ENCODE data around the gene KIF11. TPM values are rescaled to one million over a fixed set of nuclear protein-coding genes. Genes with fewer than 3 reads are reported as not detected.

Gene KIF11
- total RNA-seq, 2 donors from 2014 or later = 51.4 to 56.7 TPM

- Mint-ChIP-seq H3K9me3 (peaks cover 6 to 9% of the 10 kb centered on the region in 2 donors), H3K4me1 (ENCODE audit: low read depth) (no peaks in the 10 kb centered on the region), H3K27ac (no peak overlapping the region), H3K27me3 (ENCODE audit: low read depth) (no peaks in the 10 kb centered on the region), H3K36me3 (ENCODE audit: insufficient read depth in 2 of 2) (peaks cover 2 to 4% of the 10 kb centered on the region in 2 donors), H3K4me3 (no peak overlapping the region)
- DNase-seq (no peak), ATAC-seq (replicated peaks in 1 of 2) (no peak)
Measured at GRCh38 chr10:92662848-92663247, 69.9 kb downstream of the KIF11 start.

GRCh38 chr10:92664322-92664721, 71.4 kb downstream of the KIF11 start:
- H3K4me1 Mint-ChIP-seq (ENCODE audit: low read depth) = no peaks in the 10 kb centered on the region
- no peaks in the 10 kb centered on the region for H3K27me3 Mint-ChIP-seq (ENCODE audit: low read depth)

GRCh38 chr10:92667078-92667477, 74.1 kb downstream of the KIF11 start:
- Mint-ChIP-seq H3K9me3 (peaks cover 4 to 9% of the 10 kb centered on the region in 2 donors), H3K27ac (no peak overlapping the region), H3K4me3 (no peak overlapping the region), H3K4me1 (ENCODE audit: low read depth) (no peaks in the 10 kb centered on the region), H3K27me3 (ENCODE audit: low read depth) (peaks cover 7% of the 10 kb centered on the region), H3K36me3 (ENCODE audit: insufficient read depth in 2 of 2) (peaks cover 2 to 4% of the 10 kb centered on the region in 2 donors)
- DNase-seq (no peak), ATAC-seq (replicated peaks in 1 of 2) (no peak)

More at GRCh38 chr10:92664322-92664721, 71.4 kb downstream of the KIF11 start:
- ATAC-seq (replicated peaks in 1 of 2) = no peak
- no peak for DNase-seq
- H3K27ac Mint-ChIP-seq = no peak overlapping the region
- peaks cover 2 to 4% of the 10 kb centered on the region in 2 donors for H3K36me3 Mint-ChIP-seq (ENCODE audit: insufficient read depth in 2 of 2)
- H3K4me3 Mint-ChIP-seq = no peak overlapping the region
- H3K9me3 Mint-ChIP-seq = peaks cover 6 to 9% of the 10 kb centered on the region in 2 donors

- ATAC-seq (replicated peaks in 1 of 2) = no peak
- Mint-ChIP-seq H3K36me3 (ENCODE audit: insufficient read depth in 2 of 2) (no peaks in the 10 kb centered on the region), H3K4me1 (ENCODE audit: low read depth) (no peaks in the 10 kb centered on the region), H3K27me3 (ENCODE audit: low read depth) (peaks cover 9% of the 10 kb centered on the region), H3K9me3 (peaks cover 0 to 3% of the 10 kb centered on the region in 2 donors), H3K4me3 (no peak overlapping the region), H3K27ac (no peak overlapping the region)
- no peak for DNase-seq
Measured at GRCh38 chr10:92677708-92678107, 84.8 kb downstream of the KIF11 start.

- ATAC-seq (replicated peaks in 1 of 2) = no peak
- no peak for DNase-seq
- Mint-ChIP-seq H3K27ac (no peak overlapping the region), H3K36me3 (ENCODE audit: insufficient read depth in 2 of 2) (no peaks in the 10 kb centered on the region), H3K27me3 (ENCODE audit: low read depth) (peaks cover 9% of the 10 kb centered on the region), H3K4me1 (ENCODE audit: low read depth) (no peaks in the 10 kb centered on the region), H3K4me3 (no peak overlapping the region), H3K9me3 (peaks cover 0 to 3% of the 10 kb centered on the region in 2 donors)
Measured at GRCh38 chr10:92678206-92678605, 85.3 kb downstream of the KIF11 start.

GRCh38 chr10:92681306-92681834, 88.4 kb downstream of the KIF11 start:
- H3K4me3 Mint-ChIP-seq = no peak overlapping the region
- no peak for DNase-seq
- ATAC-seq (replicated peaks in 1 of 2) = no peak
- H3K27ac Mint-ChIP-seq = no peak overlapping the region
- H3K36me3 Mint-ChIP-seq (ENCODE audit: insufficient read depth in 2 of 2) = no peaks in the 10 kb centered on the region
- no peaks in the 10 kb centered on the region for H3K4me1 Mint-ChIP-seq (ENCODE audit: low read depth)
- peaks cover 30% of the 10 kb centered on the region for H3K27me3 Mint-ChIP-seq (ENCODE audit: low read depth)
- H3K9me3 Mint-ChIP-seq = peaks cover 2 to 3% of the 10 kb centered on the region in 2 donors

GRCh38 chr10:92688573-92688926, 95.6 kb downstream of the KIF11 start:
- H3K4me1 Mint-ChIP-seq (ENCODE audit: low read depth) = peaks cover 22% of the 10 kb centered on the region
- H3K27ac Mint-ChIP-seq = no peak overlapping the region
- H3K36me3 Mint-ChIP-seq (ENCODE audit: insufficient read depth in 2 of 2) = no peaks in the 10 kb centered on the region
- ATAC-seq (replicated peaks in 1 of 2) (no peak), DNase-seq (no peak)
- peaks cover 70% of the 10 kb centered on the region for H3K27me3 Mint-ChIP-seq (ENCODE audit: low read depth)
- peaks cover 0 to 2% of the 10 kb centered on the region in 2 donors for H3K9me3 Mint-ChIP-seq
- H3K4me3 Mint-ChIP-seq = peak overlapping the region; percentile 71 to 81

GRCh38 chr10:92688927-92689662, 96.2 kb downstream of the KIF11 start:
- peak overlapping the region; percentile 71 to 81 for H3K4me3 Mint-ChIP-seq
- no peaks in the 10 kb centered on the region for H3K36me3 Mint-ChIP-seq (ENCODE audit: insufficient read depth in 2 of 2)
- H3K27me3 Mint-ChIP-seq (ENCODE audit: low read depth) = peaks cover 74% of the 10 kb centered on the region
- peaks cover 22% of the 10 kb centered on the region for H3K4me1 Mint-ChIP-seq (ENCODE audit: low read depth)
- H3K9me3 Mint-ChIP-seq = peaks cover 0 to 2% of the 10 kb centered on the region in 2 donors
- no peak overlapping the region for H3K27ac Mint-ChIP-seq
- peak; percentile 23 to 37 for ATAC-seq (replicated peaks in 1 of 2)
- DNase-seq = peak in 1 of 2 donors; percentile 17

- Mint-ChIP-seq H3K27me3 (ENCODE audit: low read depth) (peaks cover 75% of the 10 kb centered on the region), H3K36me3 (ENCODE audit: insufficient read depth in 2 of 2) (no peaks in the 10 kb centered on the region), H3K27ac (no peak within 1 kb of the TSS), H3K4me3 (peak within 1 kb of the TSS; percentile 76 to 89), H3K4me1 (ENCODE audit: low read depth) (peaks cover 22% of the 10 kb centered on the region), H3K9me3 (peaks cover 0 to 2% of the 10 kb centered on the region in 2 donors)
- peak; percentile 55 to 60 for DNase-seq
- ATAC-seq (replicated peaks in 1 of 2) = peak; percentile 73 to 80
Measured at GRCh38 chr10:92689663-92690210, 96.8 kb downstream of the KIF11 start, which contains the start of gene HHEX. HHEX (plus strand) TSS chr10:92689955; CDS start chr10:92689987, 32 bp downstream.

- ATAC-seq (replicated peaks in 1 of 2) (peak; percentile 72 to 79), DNase-seq (peak; percentile 76 to 84)
- peak overlapping the region; percentile 76 to 89 for H3K4me3 Mint-ChIP-seq
- peaks cover 22% of the 10 kb centered on the region for H3K4me1 Mint-ChIP-seq (ENCODE audit: low read depth)
- no peaks in the 10 kb centered on the region for H3K36me3 Mint-ChIP-seq (ENCODE audit: insufficient read depth in 2 of 2)
- peaks cover 0 to 2% of the 10 kb centered on the region in 2 donors for H3K9me3 Mint-ChIP-seq
- peaks cover 75% of the 10 kb centered on the region for H3K27me3 Mint-ChIP-seq (ENCODE audit: low read depth)
- no peak overlapping the region for H3K27ac Mint-ChIP-seq
Measured at GRCh38 chr10:92690211-92690914, 97.4 kb downstream of the KIF11 start.

GRCh38 chr10:92690915-92691590, 98.1 kb downstream of the KIF11 start:
- no peak overlapping the region for H3K27ac Mint-ChIP-seq
- H3K36me3 Mint-ChIP-seq (ENCODE audit: insufficient read depth in 2 of 2) = no peaks in the 10 kb centered on the region
- H3K9me3 Mint-ChIP-seq = no peaks in the 10 kb centered on the region

GRCh38 chr10:92691591-92692079, 98.7 kb downstream of the KIF11 start:
- peak overlapping the region; percentile 74 to 89 for H3K4me3 Mint-ChIP-seq
- H3K4me1 Mint-ChIP-seq (ENCODE audit: low read depth) = peaks cover 22% of the 10 kb centered on the region
- H3K27ac Mint-ChIP-seq = no peak overlapping the region
- ATAC-seq (replicated peaks in 1 of 2) (no peak), DNase-seq (peak; percentile 21 to 26)
- H3K9me3 Mint-ChIP-seq = no peaks in the 10 kb centered on the region
- H3K36me3 Mint-ChIP-seq (ENCODE audit: insufficient read depth in 2 of 2) = no peaks in the 10 kb centered on the region
- peaks cover 73% of the 10 kb centered on the region for H3K27me3 Mint-ChIP-seq (ENCODE audit: low read depth)

More at GRCh38 chr10:92690915-92691590, 98.1 kb downstream of the KIF11 start:
- Mint-ChIP-seq H3K4me3 (peak overlapping the region; percentile 74 to 89), H3K4me1 (ENCODE audit: low read depth) (peaks cover 22% of the 10 kb centered on the region), H3K27me3 (ENCODE audit: low read depth) (peaks cover 70% of the 10 kb centered on the region)
- ATAC-seq (replicated peaks in 1 of 2) = no peak
- DNase-seq = no peak
